KMS-11 (cell line): ENCODE measurements around the gene KIR3DL3.
"Not testable (repeated sequence)": the region's sequence is repeated elsewhere in the genome, so short reads cannot be mapped to it uniquely, and the experiment has no call there.

Source experiments
- H2AFZ ChIP-seq: fragments of 200-600 bp; sonication (generic); 2 replicates; pipeline ENCODE4 v1.6.1; 2016; ENCODE audit warnings: antibody characterized with exemption, mixed run types, low read depth
- H3K27ac ChIP-seq: fragments of 200-600 bp; sonication (generic); 2 replicates; pipeline ENCODE4 v1.6.1; 2016; ENCODE audit warnings: mild to moderate bottlenecking, mixed run types
- H3K27me3 ChIP-seq: fragments of 200-600 bp; sonication (generic); 2 replicates; pipeline ENCODE4 v1.6.1; 2017; ENCODE audit warnings: mild to moderate bottlenecking, low read depth, mixed run types, moderate library complexity; ENCODE audit not compliant: insufficient read depth
- H3K36me3 ChIP-seq: fragments of 200-600 bp; sonication (generic); 2 replicates; pipeline ENCODE4 v1.6.1; 2017; ENCODE audit warnings: mild to moderate bottlenecking, mixed run types; ENCODE audit not compliant: insufficient read depth
- H3K4me1 ChIP-seq: fragments of 200-600 bp; sonication (generic); 2 replicates; pipeline ENCODE4 v1.6.1; 2016; ENCODE audit warnings: mild to moderate bottlenecking, low read depth, mixed run types; ENCODE audit not compliant: poor library complexity, severe bottlenecking
- H3K4me2 ChIP-seq: fragments of 200-600 bp; sonication (generic); 2 replicates; pipeline ENCODE4 v1.7.0; 2016; ENCODE audit warnings: mild to moderate bottlenecking, mixed run types
- H3K4me3 ChIP-seq: fragments of 200-600 bp; sonication (generic); IDR thresholded peaks from 2 replicates; pipeline ENCODE4 v1.6.1; 2017; ENCODE audit warnings: low read depth, low read length, mixed read lengths; ENCODE audit not compliant: insufficient read depth
- H3K79me2 ChIP-seq: fragments of 200-600 bp; sonication (generic); 2 replicates; pipeline ENCODE4 v1.6.1; 2016; ENCODE audit warnings: low read depth, mixed run types; ENCODE audit not compliant: insufficient read depth
- H3K9ac ChIP-seq: fragments of 200-600 bp; sonication (generic); 2 replicates; pipeline ENCODE4 v1.6.1; 2016; ENCODE audit warnings: mild to moderate bottlenecking, mixed run types
- H4K20me1 ChIP-seq: fragments of 200-600 bp; sonication (generic); 2 replicates; pipeline ENCODE4 v1.6.1; 2016; ENCODE audit warnings: mild to moderate bottlenecking, mixed run types; ENCODE audit not compliant: insufficient read depth
- TF ChIP-seq, protein P1 (sequence below): fragments of 200-600 bp; sonication (generic); conservative IDR thresholded peaks from 2 replicates; pipeline ENCODE4 v1.6.1; 2017; ENCODE audit warnings: low read depth, mild to moderate bottlenecking, antibody characterized with exemption, low read length, moderate library complexity, mixed read lengths

Gene KIR3DL3

DNA sequence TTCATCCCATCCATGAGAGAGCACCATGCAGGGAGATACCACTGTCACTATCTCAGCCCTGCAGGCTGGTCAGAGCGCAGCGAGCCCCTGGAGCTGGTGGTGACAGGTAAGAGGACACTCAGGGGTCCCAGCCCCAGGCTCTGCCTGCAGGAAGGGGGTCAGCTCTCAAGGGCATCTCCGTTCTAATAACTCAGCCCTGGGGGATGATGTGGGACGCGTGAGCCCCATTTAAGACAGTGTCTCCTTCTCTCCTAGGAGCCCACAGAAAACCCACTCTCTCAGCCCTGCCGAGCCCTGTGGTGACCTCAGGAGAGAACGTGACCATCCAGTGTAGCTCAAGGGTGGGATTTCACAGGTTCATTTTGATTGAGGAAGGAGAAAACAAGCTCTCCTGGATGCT, 15.5 kb upstream of the KIR3DL3 start:
- TF ChIP-seq, protein P1, sequence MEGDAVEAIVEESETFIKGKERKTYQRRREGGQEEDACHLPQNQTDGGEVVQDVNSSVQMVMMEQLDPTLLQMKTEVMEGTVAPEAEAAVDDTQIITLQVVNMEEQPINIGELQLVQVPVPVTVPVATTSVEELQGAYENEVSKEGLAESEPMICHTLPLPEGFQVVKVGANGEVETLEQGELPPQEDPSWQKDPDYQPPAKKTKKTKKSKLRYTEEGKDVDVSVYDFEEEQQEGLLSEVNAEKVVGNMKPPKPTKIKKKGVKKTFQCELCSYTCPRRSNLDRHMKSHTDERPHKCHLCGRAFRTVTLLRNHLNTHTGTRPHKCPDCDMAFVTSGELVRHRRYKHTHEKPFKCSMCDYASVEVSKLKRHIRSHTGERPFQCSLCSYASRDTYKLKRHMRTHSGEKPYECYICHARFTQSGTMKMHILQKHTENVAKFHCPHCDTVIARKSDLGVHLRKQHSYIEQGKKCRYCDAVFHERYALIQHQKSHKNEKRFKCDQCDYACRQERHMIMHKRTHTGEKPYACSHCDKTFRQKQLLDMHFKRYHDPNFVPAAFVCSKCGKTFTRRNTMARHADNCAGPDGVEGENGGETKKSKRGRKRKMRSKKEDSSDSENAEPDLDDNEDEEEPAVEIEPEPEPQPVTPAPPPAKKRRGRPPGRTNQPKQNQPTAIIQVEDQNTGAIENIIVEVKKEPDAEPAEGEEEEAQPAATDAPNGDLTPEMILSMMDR: no peak

DNA sequence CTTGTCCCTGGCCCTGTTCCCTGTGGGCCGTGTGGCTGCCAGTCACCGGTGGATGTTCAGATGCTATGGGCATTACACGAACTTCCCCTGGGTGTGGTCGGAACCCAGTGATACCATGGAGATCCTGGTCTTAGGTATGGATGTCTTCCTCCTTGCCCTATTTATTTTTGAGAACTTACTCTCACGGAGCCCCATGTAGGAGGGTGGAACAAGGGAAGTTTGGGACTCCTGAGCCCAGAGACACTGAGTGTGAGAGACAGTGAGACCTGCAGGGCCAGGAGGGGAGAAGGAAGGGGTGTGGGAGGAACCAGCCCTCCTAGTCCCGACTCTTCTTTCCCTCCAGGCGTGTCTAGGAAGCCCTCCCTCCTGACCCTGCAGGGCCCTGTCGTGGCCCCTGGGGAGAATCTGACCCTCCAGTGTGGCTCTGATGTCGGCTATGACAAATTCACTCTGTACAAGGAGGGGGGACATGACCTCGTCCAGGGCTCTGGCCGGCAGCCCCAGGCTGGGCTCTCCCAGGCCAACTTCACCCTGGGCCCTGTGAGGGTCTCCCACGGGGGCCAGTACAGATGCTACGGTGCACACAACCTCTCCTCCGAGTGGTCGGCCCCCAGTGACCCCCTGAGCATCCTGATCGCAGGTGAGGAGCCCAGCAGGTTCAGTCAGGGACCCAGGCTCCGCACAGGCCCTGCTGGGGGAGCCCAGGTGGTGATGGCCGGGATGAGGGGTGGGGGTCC, 14.9 kb upstream of the KIR3DL3 start:
- no peak overlapping the region for H3K4me3 ChIP-seq
- no peaks in the 10 kb centered on the region for H3K36me3 ChIP-seq
- H3K79me2 ChIP-seq: no peaks in the 10 kb centered on the region
- no peak overlapping the region for H3K27ac ChIP-seq
- H2AFZ ChIP-seq: no peak overlapping the region
- H3K27me3 ChIP-seq: no peaks in the 10 kb centered on the region
- no peak overlapping the region for H3K4me2 ChIP-seq
- no peaks in the 10 kb centered on the region for H4K20me1 ChIP-seq
- TF ChIP-seq, protein P1: no peak
- no peaks in the 10 kb centered on the region for H3K4me1 ChIP-seq
- no peak overlapping the region for H3K9ac ChIP-seq

More for the DNA sequence above, 15.5 kb upstream of the KIR3DL3 start:
- H3K4me1 ChIP-seq: no peaks in the 10 kb centered on the region
- no peaks in the 10 kb centered on the region for H3K27me3 ChIP-seq
- no peak overlapping the region for H3K4me2 ChIP-seq
- H3K79me2 ChIP-seq: no peaks in the 10 kb centered on the region
- no peaks in the 10 kb centered on the region for H4K20me1 ChIP-seq
- no peak overlapping the region for H2AFZ ChIP-seq
- H3K36me3 ChIP-seq: no peaks in the 10 kb centered on the region
- H3K9ac ChIP-seq: no peak overlapping the region
- H3K4me3 ChIP-seq: no peak overlapping the region
- H3K27ac ChIP-seq: no peak overlapping the region

DNA sequence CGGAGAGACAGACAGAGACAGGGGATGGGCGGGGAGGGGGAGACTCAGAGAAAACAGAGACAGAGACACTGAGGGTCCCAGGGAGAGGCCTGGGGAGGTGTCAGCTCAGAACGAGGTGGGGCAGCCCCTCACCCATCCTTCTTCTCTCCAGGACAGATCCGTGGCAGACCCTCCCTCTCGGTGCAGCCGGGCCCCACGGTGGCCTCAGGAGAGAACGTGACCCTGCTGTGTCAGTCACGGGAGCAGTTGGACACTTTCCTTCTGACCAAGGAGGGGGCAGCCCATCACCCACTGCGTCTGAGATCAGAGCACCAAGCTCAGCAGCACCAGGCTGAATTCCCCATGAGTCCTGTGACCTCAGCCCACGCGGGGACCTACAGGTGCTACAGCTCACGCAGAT, 14.3 kb upstream of the KIR3DL3 start:
- H3K36me3 ChIP-seq, H2AFZ ChIP-seq, H3K27ac ChIP-seq, H3K79me2 ChIP-seq, H3K4me1 ChIP-seq, H4K20me1 ChIP-seq, H3K4me2 ChIP-seq, H3K9ac ChIP-seq, H3K27me3 ChIP-seq, H3K4me3 ChIP-seq: not testable (repeated sequence)

DNA sequence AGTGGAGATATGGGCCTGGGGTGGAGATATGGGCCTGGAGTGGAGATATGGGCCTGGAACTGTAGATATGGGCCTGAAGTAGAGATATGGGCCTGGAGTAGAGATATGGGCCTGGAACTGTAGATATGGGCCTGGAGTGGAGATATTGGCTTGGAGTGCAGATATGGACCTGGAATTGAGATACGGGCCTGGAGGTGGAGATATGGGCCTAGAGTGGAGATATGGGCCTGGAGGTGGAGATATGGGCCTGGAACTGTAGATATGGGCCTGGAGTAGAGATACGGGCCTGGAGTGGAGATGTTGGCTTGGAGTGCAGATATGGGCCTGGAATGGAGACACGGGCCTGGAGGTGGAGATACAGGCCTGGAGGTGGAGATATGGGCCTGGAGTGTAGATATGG, 402 bp downstream of the KIR3DL3 start:
- Histone ChIP-seq H3K27me3 (peaks cover 4% of the 10 kb centered on the region; the same call in 1 of the 2 replicates), H3K9ac (no peak overlapping the region), H3K4me2 (no peak overlapping the region), H3K36me3 (no peaks in the 10 kb centered on the region), H3K4me3 (no peak overlapping the region), H4K20me1 (no peaks in the 10 kb centered on the region), H2AFZ (no peak overlapping the region), H3K79me2 (no peaks in the 10 kb centered on the region), H3K4me1 (no peaks in the 10 kb centered on the region), H3K27ac (no peak overlapping the region)
- TF ChIP-seq, protein P1: no peak

DNA sequence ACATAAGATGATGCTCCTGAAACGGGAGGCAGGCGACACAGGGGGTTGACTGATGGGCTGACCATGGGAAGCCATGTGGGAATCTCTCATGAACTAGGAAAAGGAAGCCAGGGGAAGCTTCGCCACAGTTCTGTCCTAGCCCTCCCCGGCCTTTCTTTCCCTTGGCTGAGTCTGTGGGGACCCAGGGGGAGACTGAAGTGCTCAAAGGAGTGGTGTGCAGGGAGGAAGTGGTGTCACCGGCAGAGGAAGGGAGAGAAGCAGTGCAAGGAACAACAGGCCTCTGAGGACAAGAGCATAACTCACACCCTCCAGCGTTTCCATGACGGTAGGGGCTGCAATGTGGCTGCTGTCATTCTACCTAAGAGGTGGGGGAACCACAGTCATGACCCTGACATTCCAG, 1.1 kb downstream of the KIR3DL3 start:
- Histone ChIP-seq H2AFZ (no peak overlapping the region), H3K4me1 (no peaks in the 10 kb centered on the region), H3K4me3 (no peak overlapping the region), H3K27ac (no peak overlapping the region), H4K20me1 (no peaks in the 10 kb centered on the region), H3K27me3 (peaks cover 4% of the 10 kb centered on the region; the same call in 1 of the 2 replicates), H3K36me3 (no peaks in the 10 kb centered on the region), H3K79me2 (no peaks in the 10 kb centered on the region), H3K9ac (no peak overlapping the region), H3K4me2 (no peak overlapping the region)
- TF ChIP-seq, protein P1: no peak
